Germinal center (tissue), 1 donor: Measurements from ENCODE around the gene SMAP2.

Source experiments
- DNase-seq: peaks from one replicate; pipeline ENCODE4 v3.0.0; 2012; ENCODE audit warnings: mixed read lengths, low spot score

The SMAP2 gene

GRCh38 chr1:40421431-40422384 lies 48.2 kb downstream of the SMAP2 start:
- no peak for DNase-seq

GRCh38 chr1:40422630-40423263 lies 49.2 kb downstream of the SMAP2 start:
- no peak for DNase-seq

- no peak for DNase-seq
Observed at GRCh38 chr1:40423264-40423642, 49.7 kb downstream of the SMAP2 start.

GRCh38 chr1:40423951-40424618 lies 50.6 kb downstream of the SMAP2 start:
- DNase-seq = no peak

GRCh38 chr1:40425198-40425597 lies 51.7 kb downstream of the SMAP2 start:
- no peak for DNase-seq

- no peak for DNase-seq
Observed at GRCh38 chr1:40431385-40431784, 57.9 kb downstream of the SMAP2 start.

GRCh38 chr1:40432644-40433390 lies 59.3 kb downstream of the SMAP2 start:
- DNase-seq = no peak

GRCh38 chr1:40435471-40435870 lies 61.9 kb downstream of the SMAP2 start:
- DNase-seq = no peak

GRCh38 chr1:40435876-40436275 lies 62.3 kb downstream of the SMAP2 start:
- no peak for DNase-seq

GRCh38 chr1:40438391-40439015 lies 65.0 kb downstream of the SMAP2 start:
- DNase-seq = peak; percentile 70

GRCh38 chr1:40439247-40439646 lies 65.7 kb downstream of the SMAP2 start:
- DNase-seq = no peak

- peak; percentile 96 for DNase-seq
Observed at GRCh38 chr1:40449684-40450494, 76.4 kb downstream of the SMAP2 start, which contains the start of gene ZFP69B. TSS of gene ZFP69B (plus strand) at chr1:40450476. CDS start at chr1:40450962, 486 bp downstream.

- DNase-seq = peak; percentile 37
Observed at GRCh38 chr1:40450495-40451237, 77.1 kb downstream of the SMAP2 start.

- no peak for DNase-seq
Observed at GRCh38 chr1:40451238-40451585, 77.7 kb downstream of the SMAP2 start.

GRCh38 chr1:40454873-40455272 lies 81.3 kb downstream of the SMAP2 start:
- no peak for DNase-seq

- no peak for DNase-seq
Observed at GRCh38 chr1:40462956-40463590, 89.5 kb downstream of the SMAP2 start.

GRCh38 chr1:40469327-40469726 lies 95.8 kb downstream of the SMAP2 start:
- no peak for DNase-seq
